Breast epithelium (tissue), 4 donors: ENCODE measurements around the gene CLASP1. TPM values are rescaled to one million over a fixed set of nuclear protein-coding genes. Genes with fewer than 3 reads are reported as not detected.

ENCODE experiments used
- DNase-seq, 2 donors: peaks; one replicate each; pipeline ENCODE4 v3.0.0-alpha.2; 2019; ENCODE audit warnings: low spot score in 2 of 2
- H3K27ac ChIP-seq, 2 donors: fragments of 200-600 bp; sonication (generic) in 1 of 2; one replicate each; pipeline ENCODE4 v1.5.1; 2016 to 2019; ENCODE audit warnings: mild to moderate bottlenecking in 1 of 2
- H3K27me3 ChIP-seq, 2 donors: fragments of 200-600 bp; sonication (generic) in 1 of 2; one replicate each; pipeline versions ENCODE4 v1.5.1 to v1.6.0; 2017 to 2019; ENCODE audit warnings: control low read depth in 1 of 2, mild to moderate bottlenecking in 1 of 2
- H3K36me3 ChIP-seq: fragments of 200-600 bp; one replicate; pipeline ENCODE4 v1.5.1; 2019
- H3K4me1 ChIP-seq, 2 donors: fragments of 200-600 bp; sonication (generic); one replicate each; pipeline ENCODE4 v1.5.1; 2016 to 2019; ENCODE audit warnings: control low read depth in 1 of 2
- H3K4me3 ChIP-seq, 3 donors: fragments of 200-600 bp; sonication (generic); 1 replicate in 2 of 3; 2 replicates in 1 of 3; pipeline ENCODE4 v1.5.1; 2016 to 2019; ENCODE audit warnings: mild to moderate bottlenecking in 3 of 3, moderate library complexity in 2 of 3
- H3K9me3 ChIP-seq, 2 donors: fragments of 200-600 bp; sonication (generic) in 1 of 2; one replicate each; pipeline ENCODE4 v1.5.1; 2016 to 2019; ENCODE audit warnings: control low read depth in 1 of 2
- CTCF ChIP-seq, 3 donors: fragments of 450-650 bp; IDR thresholded peaks; one replicate each; pipeline ENCODE4 v1.5.1; 2016 to 2017; ENCODE audit warnings: antibody characterized with exemption in 3 of 3, mild to moderate bottlenecking in 3 of 3, moderate library complexity in 3 of 3
- POLR2A ChIP-seq: fragments of 450-650 bp; IDR thresholded peaks from one replicate; pipeline ENCODE4 v1.6.1; 2016; ENCODE audit warnings: antibody characterized with exemption, mild to moderate bottlenecking, moderate library complexity
- POLR2AphosphoS5 ChIP-seq, 3 donors: sonication (generic); formaldehyde crosslinking; IDR thresholded peaks; one replicate each; pipeline ENCODE4 v1.6.1; 2017; ENCODE audit warnings: antibody characterized with exemption in 3 of 3
- intact Hi-C: fragments of 100-400 bp; cut with DNase I; formaldehyde crosslinking; loops from one replicate; pipeline ENCODE4 v1.15.1; 2023; ENCODE audit warnings: low total_unique reads
- total RNA-seq, 3 donors: library from RNA; depleted of rRNA; stranded (reverse); fragments of >200 nt; gene quantifications; one replicate each; pipeline ENCODE4 v1.1.0, GENCODE V29; 2016

Gene CLASP1
- total RNA-seq, 3 donors from 2014 or later, result 80.3 to 106 (median 98.7) TPM

- intact Hi-C loops, result no loop called here
- no peaks in the 10 kb centered on the region for H3K4me1 ChIP-seq
- no peak for DNase-seq
These were observed 175.8 kb downstream of the CLASP1 start for GRCh38 chr2:121473512-121473911.

GRCh38 chr2:121472470-121472993 lies 176.7 kb downstream of the CLASP1 start:
- no peak for DNase-seq
- H3K9me3 ChIP-seq, result no peaks in the 10 kb centered on the region
- H3K4me1 ChIP-seq, result no peaks in the 10 kb centered on the region
- H3K27me3 ChIP-seq, result no peaks in the 10 kb centered on the region
- TF ChIP-seq CTCF (IDR thresholded peaks at IDR 0.05) (no peak), POLR2A (no peak), POLR2AphosphoS5 (IDR thresholded peaks at IDR 0.05) (no peak)
- H3K4me3 ChIP-seq, result no peak overlapping the region
- intact Hi-C loops, result no loop called here
- H3K36me3 ChIP-seq, result no peaks in the 10 kb centered on the region
- no peak overlapping the region for H3K27ac ChIP-seq

More at GRCh38 chr2:121473512-121473911, 175.8 kb downstream of the CLASP1 start:
- Histone ChIP-seq H3K27ac (no peak overlapping the region), H3K27me3 (no peaks in the 10 kb centered on the region), H3K36me3 (no peaks in the 10 kb centered on the region), H3K9me3 (no peaks in the 10 kb centered on the region), H3K4me3 (no peak overlapping the region)
- TF ChIP-seq CTCF (IDR thresholded peaks at IDR 0.05) (no peak), POLR2AphosphoS5 (IDR thresholded peaks at IDR 0.05) (no peak), POLR2A (no peak)

GRCh38 chr2:121471532-121472469 lies 177.5 kb downstream of the CLASP1 start:
- intact Hi-C loops, result no loop called here
- Histone ChIP-seq H3K4me1 (no peaks in the 10 kb centered on the region), H3K4me3 (no peak overlapping the region), H3K27ac (no peak overlapping the region), H3K36me3 (no peaks in the 10 kb centered on the region), H3K9me3 (no peaks in the 10 kb centered on the region), H3K27me3 (no peaks in the 10 kb centered on the region)
- TF ChIP-seq POLR2AphosphoS5 (IDR thresholded peaks at IDR 0.05) (no peak), POLR2A (no peak), CTCF (IDR thresholded peaks at IDR 0.05) (no peak)
- DNase-seq, result no peak

- no peaks in the 10 kb centered on the region for H3K27me3 ChIP-seq
- no peaks in the 10 kb centered on the region for H3K4me1 ChIP-seq
- no peak overlapping the region for H3K4me3 ChIP-seq
- no peaks in the 10 kb centered on the region for H3K9me3 ChIP-seq
- TF ChIP-seq CTCF (IDR thresholded peaks at IDR 0.05) (no peak), POLR2A (no peak), POLR2AphosphoS5 (IDR thresholded peaks at IDR 0.05) (no peak)
- no peak overlapping the region for H3K27ac ChIP-seq
- no peak for DNase-seq
- no peaks in the 10 kb centered on the region for H3K36me3 ChIP-seq
- intact Hi-C loops, result no loop called here
These were observed 178.3 kb downstream of the CLASP1 start for GRCh38 chr2:121470917-121471316.

GRCh38 chr2:121469356-121469755 lies 179.9 kb downstream of the CLASP1 start:
- Histone ChIP-seq H3K36me3 (no peaks in the 10 kb centered on the region), H3K27me3 (no peaks in the 10 kb centered on the region), H3K27ac (no peak overlapping the region), H3K9me3 (no peaks in the 10 kb centered on the region), H3K4me3 (no peak overlapping the region), H3K4me1 (no peaks in the 10 kb centered on the region)
- TF ChIP-seq POLR2A (no peak), CTCF (IDR thresholded peaks at IDR 0.05) (no peak), POLR2AphosphoS5 (IDR thresholded peaks at IDR 0.05) (no peak)
- intact Hi-C loops, result no loop called here
- no peak for DNase-seq
